Right lobe of liver (tissue), 4 donors: Measurements from ENCODE around the gene DENND2D.

Source experiments
- POLR2A ChIP-seq: fragments of 450-650 bp; IDR thresholded peaks from one replicate; pipeline ENCODE4 v1.6.1; 2017; ENCODE audit warnings: antibody characterized with exemption, mild to moderate bottlenecking
- TF ChIP-seq, protein P1 (sequence below), 4 donors: fragments of 200-600 bp in 3 of 4; fragments of 450-650 bp in 1 of 4; IDR thresholded peaks; one replicate each; pipeline versions ENCODE4 v1.5.1 to v1.8.0; 2016 to 2022; ENCODE audit warnings: antibody characterized with exemption in 4 of 4, mild to moderate bottlenecking in 2 of 4
- donor health status: DM: no; HTN: no; CAD: no.
- donor health status: DM: no; HTN: no; CAD: no.
- donor health status: DM: no; HTN: yes; CAD: no.

DNA sequence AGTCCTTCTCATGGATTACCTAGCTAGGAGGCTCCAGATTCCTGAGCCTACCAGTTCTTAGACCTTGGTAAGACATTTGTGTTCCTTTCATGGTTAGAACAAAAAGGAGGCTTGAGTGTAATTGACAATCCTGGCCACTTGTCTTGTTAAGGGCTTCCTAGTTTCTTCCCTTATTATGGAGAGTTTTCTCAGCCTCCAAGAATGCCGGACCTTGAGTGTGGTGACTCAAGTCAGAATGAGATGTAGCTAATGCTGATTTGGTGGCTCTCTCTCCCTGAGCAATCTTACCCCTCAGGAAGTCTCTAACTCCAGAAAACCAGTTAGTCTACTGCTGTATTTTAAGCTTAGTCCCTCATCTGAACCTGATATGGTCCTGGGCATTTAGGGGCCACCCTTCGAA, 41.4 kb upstream of the DENND2D start:
- no peak for TF ChIP-seq POLR2A
- TF ChIP-seq, protein P1, sequence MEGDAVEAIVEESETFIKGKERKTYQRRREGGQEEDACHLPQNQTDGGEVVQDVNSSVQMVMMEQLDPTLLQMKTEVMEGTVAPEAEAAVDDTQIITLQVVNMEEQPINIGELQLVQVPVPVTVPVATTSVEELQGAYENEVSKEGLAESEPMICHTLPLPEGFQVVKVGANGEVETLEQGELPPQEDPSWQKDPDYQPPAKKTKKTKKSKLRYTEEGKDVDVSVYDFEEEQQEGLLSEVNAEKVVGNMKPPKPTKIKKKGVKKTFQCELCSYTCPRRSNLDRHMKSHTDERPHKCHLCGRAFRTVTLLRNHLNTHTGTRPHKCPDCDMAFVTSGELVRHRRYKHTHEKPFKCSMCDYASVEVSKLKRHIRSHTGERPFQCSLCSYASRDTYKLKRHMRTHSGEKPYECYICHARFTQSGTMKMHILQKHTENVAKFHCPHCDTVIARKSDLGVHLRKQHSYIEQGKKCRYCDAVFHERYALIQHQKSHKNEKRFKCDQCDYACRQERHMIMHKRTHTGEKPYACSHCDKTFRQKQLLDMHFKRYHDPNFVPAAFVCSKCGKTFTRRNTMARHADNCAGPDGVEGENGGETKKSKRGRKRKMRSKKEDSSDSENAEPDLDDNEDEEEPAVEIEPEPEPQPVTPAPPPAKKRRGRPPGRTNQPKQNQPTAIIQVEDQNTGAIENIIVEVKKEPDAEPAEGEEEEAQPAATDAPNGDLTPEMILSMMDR (IDR thresholded peaks at IDR 0.05), result no peak
